GM18868 (cell line): ENCODE data around the gene METTL15.
"Not testable (repeated sequence)": the region's sequence is repeated elsewhere in the genome, so short reads cannot be mapped to it uniquely, and the experiment has no call there.

Experiments used
- ATAC-seq: cut with Tn5 transposase; IDR thresholded peaks from one replicate; pipeline ENCODE4 v1.9.1; 2021; ENCODE audit warnings: mild to moderate bottlenecking, moderate library complexity; ENCODE audit not compliant: unreplicated experiment

The METTL15 gene

DNA sequence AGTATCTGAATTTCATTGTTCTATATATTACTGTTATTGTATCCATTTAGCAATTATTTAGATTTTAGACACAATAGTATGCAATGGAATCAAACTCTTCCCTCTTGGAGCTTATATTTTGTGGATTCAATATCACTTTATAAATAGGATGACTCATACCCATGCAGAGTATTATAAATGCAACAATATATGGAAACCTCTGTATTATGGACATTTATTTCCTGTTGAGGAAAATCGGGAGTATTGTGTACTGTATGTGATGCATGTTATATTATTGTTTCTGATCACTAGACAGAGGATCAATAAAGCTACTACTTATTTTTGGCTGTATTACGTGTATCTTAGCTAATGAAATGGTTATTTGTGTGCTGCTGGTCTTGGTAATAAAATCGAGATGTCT, 770 bp downstream of the METTL15 start:
- ATAC-seq = no peak

- peak; percentile 35 for ATAC-seq
Observed at GRCh38 chr11:28110108-28110820, 2.1 kb downstream of the METTL15 start.

- no peak for ATAC-seq
Observed at GRCh38 chr11:28110821-28111200, 2.6 kb downstream of the METTL15 start.

GRCh38 chr11:28114116-28114515, 5.9 kb downstream of the METTL15 start:
- ATAC-seq = no peak

DNA sequence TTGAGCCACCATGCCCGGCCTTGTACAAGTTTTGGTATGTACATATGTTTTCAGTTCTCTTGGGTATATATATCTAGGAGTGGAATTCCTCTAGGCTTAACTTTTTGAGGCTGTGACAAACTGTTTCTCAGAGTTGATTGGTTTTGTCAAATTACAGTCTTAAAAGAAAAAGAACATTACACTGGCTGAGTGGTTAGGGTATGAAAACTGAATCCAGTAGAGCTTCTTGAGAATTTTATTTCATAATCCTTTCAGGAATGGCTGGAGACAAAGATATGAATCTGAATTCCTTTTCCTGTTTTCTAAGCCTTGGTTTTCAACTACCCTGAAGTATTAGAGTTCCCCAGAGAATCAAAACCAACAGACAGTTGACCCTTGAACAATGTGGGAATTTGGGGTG, 6.5 kb downstream of the METTL15 start:
- no peak for ATAC-seq

DNA sequence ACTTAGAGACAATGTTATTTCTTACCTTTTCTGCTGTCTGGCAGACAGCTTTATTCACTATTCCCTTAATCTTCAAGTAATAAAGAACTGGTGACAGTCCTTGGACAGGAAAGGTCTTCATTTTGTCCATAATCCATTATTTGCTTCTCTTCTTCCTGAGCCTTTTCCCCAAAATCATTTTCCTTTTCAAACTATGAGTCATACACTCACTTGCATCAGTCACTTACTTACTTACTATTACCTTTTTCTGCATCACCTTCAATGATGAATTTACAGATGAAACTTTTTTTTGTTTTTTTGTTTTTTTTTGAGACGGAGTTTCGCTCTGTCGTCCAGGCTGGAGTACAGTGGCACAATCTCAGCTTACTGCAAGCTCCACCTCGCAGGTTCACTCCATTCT, 9.5 kb downstream of the METTL15 start:
- ATAC-seq = no peak

DNA sequence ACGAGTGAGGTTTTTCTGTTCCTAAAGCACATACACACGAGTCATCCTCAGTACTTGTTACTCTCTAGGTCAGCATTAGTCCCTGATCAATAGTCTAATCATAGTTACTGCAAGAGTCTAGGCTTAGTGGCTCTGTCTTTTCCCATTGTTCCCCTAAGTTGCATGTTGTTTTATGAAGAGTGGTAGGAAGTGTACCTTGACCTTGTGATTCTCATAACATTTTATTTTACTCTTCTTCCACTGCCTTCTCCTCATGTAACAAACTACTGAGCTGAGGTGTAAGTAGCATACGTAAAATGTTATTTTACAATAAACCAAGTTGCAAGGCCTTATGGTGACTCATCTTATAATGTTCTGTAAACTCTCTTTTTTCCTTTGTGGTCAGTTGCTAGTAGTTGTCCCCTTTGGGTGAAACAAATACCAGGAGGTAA, 15.0 kb downstream of the METTL15 start:
- no peak for ATAC-seq

- ATAC-seq = no peak
Observed at GRCh38 chr11:28132548-28132947, 24.4 kb downstream of the METTL15 start.

DNA sequence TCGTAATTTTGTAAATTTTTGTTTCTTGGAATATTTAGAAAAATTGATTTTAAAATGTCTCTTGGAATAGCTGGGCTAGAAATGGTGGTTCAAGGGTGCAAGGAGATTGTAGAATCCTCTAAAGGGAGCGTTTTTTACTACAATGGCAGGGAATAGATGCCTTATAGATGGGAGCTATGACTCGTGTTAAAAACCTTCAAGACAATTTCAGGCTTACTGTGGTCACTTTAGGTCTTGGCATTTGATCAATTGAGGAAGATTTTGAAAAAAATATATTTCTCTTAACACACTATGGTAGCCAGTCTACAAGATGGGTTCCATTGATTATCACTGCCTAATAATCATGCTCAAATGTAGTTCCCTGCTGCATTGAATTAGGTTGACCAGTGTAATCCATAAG, 25.0 kb downstream of the METTL15 start:
- ATAC-seq = no peak

DNA sequence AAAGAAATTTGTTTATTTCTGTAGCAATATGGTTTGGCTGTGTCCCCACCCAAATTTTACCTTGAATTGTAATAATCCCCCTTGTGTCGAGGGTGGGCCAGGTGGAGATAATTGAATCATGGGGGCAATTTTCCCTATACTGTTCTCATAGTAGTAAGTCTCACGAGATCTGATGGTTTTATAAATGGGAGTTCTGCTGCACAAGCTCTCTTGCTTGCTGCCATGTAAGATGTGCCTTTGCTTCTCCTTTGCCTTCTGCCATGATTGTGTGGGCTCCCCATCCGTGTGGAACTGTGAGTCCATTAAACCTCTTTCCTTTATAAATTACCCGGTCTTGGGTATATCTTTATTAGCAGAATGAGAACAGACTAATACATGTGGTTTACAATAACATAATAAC, 28.0 kb downstream of the METTL15 start:
- ATAC-seq = not testable (repeated sequence)

GRCh38 chr11:28137366-28137765, 29.2 kb downstream of the METTL15 start:
- no peak for ATAC-seq

DNA sequence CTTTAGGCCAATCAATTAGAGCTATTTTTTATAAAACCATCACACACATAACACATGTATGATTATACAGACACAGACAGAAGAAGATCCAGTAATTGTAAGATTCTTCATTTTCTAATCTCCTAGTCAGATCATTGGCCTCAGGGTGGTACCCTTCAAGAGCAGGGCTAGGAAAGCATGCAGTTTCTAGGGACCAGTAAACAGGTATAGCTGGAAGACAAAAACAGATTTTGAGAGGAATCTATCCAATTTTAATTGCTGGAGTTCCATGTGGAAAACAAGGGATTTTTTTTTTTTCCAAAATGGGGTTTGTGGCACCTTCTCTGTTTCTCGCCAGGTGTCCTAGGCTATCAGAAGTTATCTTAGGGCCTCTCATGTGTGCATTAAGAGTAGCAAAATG, 29.6 kb downstream of the METTL15 start:
- ATAC-seq = no peak

DNA sequence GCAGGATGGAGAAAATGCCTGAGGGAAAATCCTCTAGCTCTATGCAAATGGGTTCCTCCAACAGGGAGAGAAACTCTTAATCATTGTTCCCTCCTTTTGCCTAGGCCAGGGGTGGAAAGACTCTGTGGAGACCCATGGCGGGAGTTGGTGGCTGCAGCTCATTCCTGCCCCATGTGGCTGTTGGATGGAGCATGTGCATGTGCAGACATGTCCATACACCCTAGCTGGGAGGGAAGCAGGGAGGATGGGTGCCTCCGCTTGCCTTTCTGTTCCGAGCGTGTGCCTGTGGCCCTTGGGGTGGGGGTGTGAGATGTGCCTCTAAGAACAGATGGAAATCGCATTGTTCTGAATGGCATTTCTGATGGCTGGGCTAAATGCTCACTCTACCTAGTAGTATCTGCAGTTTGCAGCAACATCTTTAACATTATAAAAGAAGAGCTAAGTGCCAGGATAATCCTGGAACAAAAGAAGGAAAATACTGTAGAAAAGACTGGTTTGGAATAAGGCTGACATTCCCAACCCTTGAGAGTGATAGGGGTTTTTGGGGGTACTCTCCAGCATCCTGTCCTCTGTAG, 31.7 kb downstream of the METTL15 start:
- no peak for ATAC-seq

- no peak for ATAC-seq
Observed at GRCh38 chr11:28140689-28141455, 32.7 kb downstream of the METTL15 start.

DNA sequence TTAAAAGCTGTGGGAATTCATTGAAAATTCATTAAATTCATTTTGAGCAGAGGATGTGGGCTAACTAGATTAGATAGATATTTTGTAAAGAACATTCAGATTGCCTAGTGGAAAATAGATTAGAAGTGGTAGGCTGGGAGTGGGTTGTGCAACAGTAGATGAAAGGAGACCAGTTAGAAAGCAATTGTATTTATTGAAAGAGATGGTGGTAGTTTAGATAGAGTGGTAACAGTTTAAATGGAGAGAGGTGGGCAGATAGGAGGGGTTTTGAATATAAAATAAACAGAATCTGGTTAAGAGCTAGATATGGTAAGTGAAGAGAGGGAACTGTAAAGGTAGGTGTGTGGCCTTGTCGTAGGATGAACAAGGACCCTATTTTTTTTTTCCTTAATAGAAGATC, 34.5 kb downstream of the METTL15 start:
- no peak for ATAC-seq

- ATAC-seq = no peak
Observed at GRCh38 chr11:28144808-28145207, 36.6 kb downstream of the METTL15 start.

DNA sequence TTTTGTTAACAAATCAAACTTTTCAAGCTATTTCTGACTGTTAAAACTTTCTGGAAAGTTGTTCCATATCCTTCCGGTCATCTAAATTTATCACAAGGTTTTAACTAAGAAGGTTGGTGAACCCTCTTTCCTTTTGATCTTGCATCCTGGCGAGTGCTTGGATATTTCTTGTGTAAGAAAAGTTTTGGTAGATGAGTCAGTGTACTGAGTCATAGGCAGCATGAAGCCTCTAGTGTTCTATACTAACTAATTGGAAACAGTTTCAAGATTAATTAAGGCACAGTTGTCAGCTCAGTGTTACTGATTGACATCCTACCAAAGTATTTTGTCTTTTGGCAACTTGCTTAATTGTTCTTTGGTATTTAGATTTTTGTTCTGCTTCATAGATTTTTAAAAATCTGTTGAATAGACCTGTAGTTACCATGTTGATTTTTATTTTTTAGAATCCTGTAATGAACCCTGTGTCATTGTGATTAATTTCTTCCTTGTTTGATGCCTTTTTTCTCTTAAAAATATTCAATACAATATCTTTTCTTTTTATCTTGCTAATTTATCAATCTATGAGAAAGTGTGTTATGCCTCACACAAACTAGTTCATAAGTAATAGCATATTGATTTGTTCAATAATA, 38.0 kb downstream of the METTL15 start:
- ATAC-seq = no peak

DNA sequence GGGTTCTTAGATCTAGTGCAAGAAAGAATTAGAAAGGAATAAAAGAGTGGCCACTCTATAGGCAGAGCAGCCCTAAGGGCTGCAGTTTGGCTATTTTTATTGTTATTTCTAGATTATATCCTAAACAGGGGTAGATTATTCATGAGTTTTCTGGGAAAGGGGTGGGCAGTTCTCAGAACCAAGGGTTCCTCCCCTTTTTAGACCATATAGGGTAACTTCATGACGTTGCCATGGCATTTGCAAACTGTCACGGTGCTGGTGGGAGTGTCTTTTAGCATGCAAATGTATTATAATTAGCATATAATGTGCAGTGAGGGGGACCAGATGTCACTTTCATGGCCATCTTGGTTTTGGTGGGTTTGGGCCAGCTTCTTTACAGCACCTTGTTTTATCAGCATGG, 44.6 kb downstream of the METTL15 start:
- no peak for ATAC-seq

GRCh38 chr11:28153586-28153985, 45.4 kb downstream of the METTL15 start:
- no peak for ATAC-seq

- ATAC-seq = no peak
Observed at GRCh38 chr11:28168718-28169117, 60.5 kb downstream of the METTL15 start.

GRCh38 chr11:28169816-28170215, 61.6 kb downstream of the METTL15 start:
- peak; percentile 47 for ATAC-seq

- ATAC-seq = no peak
Observed at GRCh38 chr11:28170759-28171158, 62.6 kb downstream of the METTL15 start.
